ENCODE results near the gene FADS6.

FADS6 gene

GRCh38 chr17:74863420-74864296 is 29.8 kb downstream of the FADS6 start:
- DNase-seq (ENCODE audit: insufficient read length, low spot score) (no peak), FAIRE-seq (no peak)
- TF ChIP-seq POLR2A (IDR thresholded peaks at IDR 0.05; ENCODE audit: low read depth, low read length) = no peak

- FAIRE-seq (no peak), DNase-seq (ENCODE audit: insufficient read length, low spot score) (no peak)
- TF ChIP-seq POLR2A (IDR thresholded peaks at IDR 0.05; ENCODE audit: low read depth, low read length) = no peak
Measured at GRCh38 chr17:74862919-74863318, 30.5 kb downstream of the FADS6 start.

GRCh38 chr17:74862108-74862901 is 31.1 kb downstream of the FADS6 start:
- no peak for TF ChIP-seq POLR2A (IDR thresholded peaks at IDR 0.05; ENCODE audit: low read depth, low read length)
- FAIRE-seq (no peak), DNase-seq (ENCODE audit: insufficient read length, low spot score) (peak; percentile 87)

- FAIRE-seq (no peak), DNase-seq (ENCODE audit: insufficient read length, low spot score) (no peak)
- TF ChIP-seq POLR2A (IDR thresholded peaks at IDR 0.05; ENCODE audit: low read depth, low read length) = no peak
Measured at GRCh38 chr17:74861662-74862107, 31.7 kb downstream of the FADS6 start.

- DNase-seq (ENCODE audit: insufficient read length, low spot score) (no peak), FAIRE-seq (no peak)
Measured at GRCh38 chr17:74860872-74861661, 32.4 kb downstream of the FADS6 start.

GRCh38 chr17:74860229-74860871 is 33.1 kb downstream of the FADS6 start:
- FAIRE-seq (no peak), DNase-seq (ENCODE audit: insufficient read length, low spot score) (no peak)
- TF ChIP-seq POLR2A (IDR thresholded peaks at IDR 0.05; ENCODE audit: low read depth, low read length) = no peak

More at GRCh38 chr17:74860872-74861661, 32.4 kb downstream of the FADS6 start:
- TF ChIP-seq POLR2A (IDR thresholded peaks at IDR 0.05; ENCODE audit: low read depth, low read length) = no peak

- FAIRE-seq (no peak), DNase-seq (ENCODE audit: insufficient read length, low spot score) (no peak)
- no peak for TF ChIP-seq POLR2A (IDR thresholded peaks at IDR 0.05; ENCODE audit: low read depth, low read length)
Measured at GRCh38 chr17:74859459-74860228, 33.8 kb downstream of the FADS6 start, which contains the start of gene GRIN2C. Gene GRIN2C (minus strand): TSS chr17:74859885. CDS start chr17:74855092, 4,793 bp downstream.

- no peak for FAIRE-seq
- no peak for DNase-seq (ENCODE audit: insufficient read length, low spot score)
- TF ChIP-seq POLR2A (IDR thresholded peaks at IDR 0.05; ENCODE audit: low read depth, low read length) = no peak
Measured at GRCh38 chr17:74858672-74859458, 34.6 kb downstream of the FADS6 start.

GRCh38 chr17:74857191-74857590 is 36.2 kb downstream of the FADS6 start:
- DNase-seq (ENCODE audit: insufficient read length, low spot score) = no peak
- no peak for FAIRE-seq
- no peak for TF ChIP-seq POLR2A (IDR thresholded peaks at IDR 0.05; ENCODE audit: low read depth, low read length)

GRCh38 chr17:74856112-74856511 is 37.3 kb downstream of the FADS6 start:
- DNase-seq (ENCODE audit: insufficient read length, low spot score) (no peak), FAIRE-seq (no peak)
- TF ChIP-seq POLR2A (IDR thresholded peaks at IDR 0.05; ENCODE audit: low read depth, low read length) = no peak

GRCh38 chr17:74855323-74855722 is 38.1 kb downstream of the FADS6 start:
- no peak for FAIRE-seq
- no peak for DNase-seq (ENCODE audit: insufficient read length, low spot score)
- TF ChIP-seq POLR2A (IDR thresholded peaks at IDR 0.05; ENCODE audit: low read depth, low read length) = no peak

- no peak for TF ChIP-seq POLR2A (IDR thresholded peaks at IDR 0.05; ENCODE audit: low read depth, low read length)
- DNase-seq (ENCODE audit: insufficient read length, low spot score) = no peak
- FAIRE-seq = no peak
Measured at GRCh38 chr17:74854792-74855191, 38.6 kb downstream of the FADS6 start.
